BLaER1 (cell line): ENCODE measurements around the gene DEF6.

ENCODE experiments used
- H3K27ac ChIP-seq: shearing (Covaris generic); formaldehyde crosslinking; 2 replicates; pipeline ENCODE4 v1.8.1; 2022
- H3K27me3 ChIP-seq: shearing (Covaris generic); formaldehyde crosslinking; 2 replicates; pipeline ENCODE4 v1.8.1; 2022
- H3K36me3 ChIP-seq: shearing (Covaris generic); formaldehyde crosslinking; 2 replicates; pipeline ENCODE4 v1.8.1; 2022
- H3K4me1 ChIP-seq: shearing (Covaris generic); formaldehyde crosslinking; 2 replicates; pipeline ENCODE4 v1.8.1; 2022
- H3K4me2 ChIP-seq: shearing (Covaris generic); formaldehyde crosslinking; 2 replicates; pipeline ENCODE4 v1.8.1; 2022
- H3K4me3 ChIP-seq: shearing (Covaris generic); formaldehyde crosslinking; 2 replicates; pipeline ENCODE4 v1.8.1; 2022
- H3K9ac ChIP-seq: shearing (Covaris generic); formaldehyde crosslinking; 2 replicates; pipeline ENCODE4 v1.8.1; 2022
- H3K9me3 ChIP-seq: shearing (Covaris generic); formaldehyde crosslinking; 2 replicates; pipeline ENCODE4 v1.8.1; 2022
- H4K20me1 ChIP-seq: shearing (Covaris generic); formaldehyde crosslinking; 2 replicates; pipeline ENCODE4 v1.8.1; 2022
- Cebpa-rat ChIP-seq: shearing (Covaris generic); IDR thresholded peaks from 2 replicates; pipeline ENCODE4 v1.8.1; 2022

The DEF6 gene

DNA sequence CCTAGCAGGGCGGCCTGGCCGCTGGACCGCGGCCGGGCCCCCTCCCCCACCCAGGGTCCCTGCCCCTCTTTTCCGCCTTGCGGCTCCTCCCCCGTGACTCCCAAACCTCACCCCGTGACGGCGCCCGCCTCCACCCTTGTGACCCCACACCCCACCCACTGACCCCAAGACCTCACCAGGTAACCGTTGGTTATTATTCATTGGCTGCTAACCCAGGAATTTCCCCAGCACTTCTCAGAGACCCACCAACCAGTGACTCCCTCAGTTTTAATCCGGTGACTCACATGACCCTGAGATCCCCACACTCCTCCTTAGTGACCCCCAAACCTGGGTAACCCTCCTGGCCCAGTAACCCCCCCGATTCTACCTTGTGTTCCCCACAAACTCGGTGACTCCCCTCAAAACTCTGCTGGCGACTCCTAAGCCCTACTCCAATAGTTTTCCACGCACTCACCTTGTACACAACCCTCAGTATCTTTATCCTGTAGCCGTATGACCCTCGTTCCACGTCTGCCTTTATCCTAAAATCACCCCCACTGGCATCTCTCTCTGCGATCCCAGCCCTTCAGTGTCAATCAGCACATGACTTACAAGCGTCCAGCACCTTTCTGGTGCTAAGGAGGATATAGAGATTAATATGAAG, 37.5 kb upstream of the DEF6 start:
- TF ChIP-seq Cebpa-rat, result no peak
- Histone ChIP-seq H3K36me3 (no peaks in the 10 kb centered on the region), H3K27me3 (no peaks in the 10 kb centered on the region), H3K9ac (peak overlapping the region; percentile 96), H4K20me1 (peaks cover 9% of the 10 kb centered on the region; the same call in 1 of the 2 replicates), H3K4me3 (peak overlapping the region; percentile 87), H3K27ac (peak overlapping the region; percentile 97), H3K4me2 (peak overlapping the region; percentile 95), H3K9me3 (no peaks in the 10 kb centered on the region), H3K4me1 (peaks cover 48% of the 10 kb centered on the region)

DNA sequence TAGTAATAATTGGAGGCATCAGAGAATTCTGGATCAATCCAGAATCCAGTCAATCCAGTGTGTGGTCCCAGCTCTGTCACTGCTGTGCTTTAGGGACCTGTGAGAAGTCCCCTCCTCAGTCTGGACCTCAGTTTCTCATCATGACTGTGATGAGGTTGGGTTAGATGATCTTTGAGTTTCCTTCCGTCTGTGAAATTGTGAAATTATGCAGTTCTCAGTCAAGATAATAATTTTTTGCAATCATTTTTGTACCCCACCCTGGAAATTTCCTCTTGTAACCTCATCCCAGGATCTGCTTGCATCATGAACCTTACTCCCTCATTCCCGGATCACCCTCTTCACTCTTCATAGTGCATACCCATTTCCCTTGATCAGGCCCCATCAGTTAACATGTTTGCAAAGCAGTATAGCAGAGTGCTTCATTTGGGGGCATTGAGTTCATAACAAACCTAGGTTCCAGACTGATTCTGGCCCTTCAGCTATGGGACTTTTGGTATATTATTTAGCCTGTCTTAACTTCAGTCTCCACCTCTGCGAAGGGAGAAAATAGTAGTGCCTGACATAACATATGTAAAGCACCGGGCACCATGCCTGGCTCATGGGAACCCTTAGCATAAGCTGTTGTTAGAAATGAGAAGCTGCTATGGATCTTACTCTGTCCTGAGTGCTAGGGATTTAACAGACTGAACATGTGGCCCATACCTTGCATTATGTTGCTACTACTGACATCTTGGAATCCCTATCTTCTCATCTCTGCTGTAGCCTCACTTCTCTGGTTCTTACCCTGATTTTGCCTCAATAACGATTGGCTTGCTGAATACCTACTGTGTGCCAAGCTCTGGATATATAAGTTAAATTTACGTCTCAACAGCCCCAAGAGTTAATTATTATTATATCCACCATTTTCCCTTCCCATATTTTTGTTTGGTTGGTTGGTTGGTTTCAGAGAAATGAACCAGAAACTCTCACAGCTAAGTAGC, 36.7 kb upstream of the DEF6 start:
- Histone ChIP-seq H3K27ac (peak overlapping the region; percentile 97; the same call in 1 of the 2 replicates), H3K9me3 (no peaks in the 10 kb centered on the region), H3K9ac (peak overlapping the region; percentile 96), H3K27me3 (no peaks in the 10 kb centered on the region), H4K20me1 (peaks cover 9% of the 10 kb centered on the region; the same call in 1 of the 2 replicates), H3K36me3 (no peaks in the 10 kb centered on the region), H3K4me2 (peak overlapping the region; percentile 95), H3K4me3 (peak overlapping the region; percentile 87), H3K4me1 (peaks cover 54% of the 10 kb centered on the region)
- no peak for TF ChIP-seq Cebpa-rat

DNA sequence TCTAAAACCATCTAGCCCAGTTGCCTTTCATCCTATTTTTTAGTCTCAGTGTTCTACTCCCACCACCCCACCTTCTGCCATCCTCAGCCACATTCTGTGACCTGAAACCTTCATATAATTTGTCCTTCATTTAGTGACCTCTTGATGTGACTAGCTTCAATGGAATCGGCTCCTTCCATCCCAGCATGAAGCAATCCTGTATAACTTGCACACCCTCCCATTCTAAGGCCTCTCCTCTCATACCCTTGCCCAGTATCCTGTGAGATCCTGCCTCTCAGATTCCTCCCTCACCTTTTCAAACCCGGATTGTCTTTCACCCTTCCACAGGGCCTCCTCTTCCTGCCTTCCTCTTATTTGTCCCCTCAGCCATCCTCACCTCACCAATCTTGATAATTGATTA, 35.0 kb upstream of the DEF6 start:
- Histone ChIP-seq H3K9ac (no peak overlapping the region), H3K4me2 (no peak overlapping the region)
- TF ChIP-seq Cebpa-rat, result no peak

DNA sequence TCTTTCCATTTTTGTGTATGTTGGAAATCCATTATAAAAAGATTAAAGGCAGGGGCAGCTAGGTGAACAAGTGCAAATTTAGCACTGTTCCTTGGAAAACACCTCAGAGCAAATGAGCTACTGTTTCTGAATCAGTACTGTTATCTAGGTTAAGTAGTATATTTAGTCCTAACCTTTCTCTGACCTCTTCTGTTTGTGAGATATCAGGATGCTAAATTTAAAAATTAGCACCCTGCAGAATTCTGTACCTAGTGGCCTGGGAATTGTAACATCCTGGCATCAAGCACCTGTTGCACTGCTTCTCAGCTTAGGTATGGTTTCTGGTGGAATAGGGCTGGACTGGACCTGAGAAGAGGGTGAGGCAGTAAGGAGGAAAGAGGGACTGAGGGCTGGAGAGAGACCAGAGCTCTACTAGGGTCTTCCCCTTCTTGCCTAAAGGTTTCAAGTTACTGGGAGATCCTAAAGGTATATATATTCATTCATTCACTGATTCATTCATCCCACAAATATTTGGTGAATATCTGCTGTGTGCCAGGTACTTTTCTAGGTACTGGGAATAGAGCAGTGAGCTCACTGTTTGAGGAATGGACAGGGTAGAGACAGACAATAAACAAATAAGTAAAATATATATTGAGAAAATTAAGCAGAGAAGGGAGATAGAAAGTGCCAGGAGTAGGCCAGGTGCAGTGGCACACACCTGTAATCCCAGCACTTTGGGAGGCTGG, 32.9 kb upstream of the DEF6 start:
- Histone ChIP-seq H3K9ac (no peak overlapping the region), H3K4me3 (no peak overlapping the region), H3K4me2 (peak overlapping the region; percentile 27), H3K4me1 (peaks cover 54% of the 10 kb centered on the region), H4K20me1 (no peaks in the 10 kb centered on the region; the same call in 1 of the 2 replicates), H3K36me3 (peaks cover 10% of the 10 kb centered on the region; the same call in 1 of the 2 replicates), H3K27ac (no peak overlapping the region), H3K27me3 (no peaks in the 10 kb centered on the region), H3K9me3 (no peaks in the 10 kb centered on the region)
- TF ChIP-seq Cebpa-rat, result no peak

More for the DNA sequence above, 35.0 kb upstream of the DEF6 start:
- peaks cover 51% of the 10 kb centered on the region for H3K4me1 ChIP-seq
- no peaks in the 10 kb centered on the region for H3K9me3 ChIP-seq
- no peak overlapping the region for H3K27ac ChIP-seq
- H4K20me1 ChIP-seq, result peaks cover 8% of the 10 kb centered on the region; the same call in 1 of the 2 replicates
- no peak overlapping the region for H3K4me3 ChIP-seq
- no peaks in the 10 kb centered on the region for H3K27me3 ChIP-seq
- H3K36me3 ChIP-seq, result peaks cover 10% of the 10 kb centered on the region; the same call in 1 of the 2 replicates

DNA sequence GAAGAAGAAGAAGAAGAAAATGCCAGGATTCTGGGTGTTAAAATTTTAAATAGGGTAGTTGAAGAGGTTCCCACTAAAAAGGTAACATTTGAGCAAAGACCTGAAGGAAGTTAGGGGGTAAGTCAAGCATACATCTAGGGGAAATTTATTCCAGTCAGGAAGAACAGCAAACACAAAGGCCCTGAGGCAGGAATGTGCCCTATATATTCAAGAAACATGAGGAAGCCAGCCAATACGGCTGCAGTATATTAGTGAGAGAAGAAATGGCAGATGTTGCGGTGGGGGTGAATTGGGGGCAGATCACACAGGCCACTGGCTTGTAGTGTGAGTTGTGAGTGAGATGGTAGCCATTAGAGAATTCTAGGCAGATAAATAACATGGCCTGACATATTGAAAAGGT, 32.1 kb upstream of the DEF6 start:
- Histone ChIP-seq H4K20me1 (no peaks in the 10 kb centered on the region; the same call in 1 of the 2 replicates), H3K27me3 (no peaks in the 10 kb centered on the region), H3K9ac (no peak overlapping the region), H3K9me3 (no peaks in the 10 kb centered on the region), H3K4me2 (no peak overlapping the region), H3K36me3 (peaks cover 15% of the 10 kb centered on the region; the same call in 1 of the 2 replicates), H3K4me1 (peaks cover 48% of the 10 kb centered on the region), H3K27ac (no peak overlapping the region), H3K4me3 (no peak overlapping the region)
- no peak for TF ChIP-seq Cebpa-rat

DNA sequence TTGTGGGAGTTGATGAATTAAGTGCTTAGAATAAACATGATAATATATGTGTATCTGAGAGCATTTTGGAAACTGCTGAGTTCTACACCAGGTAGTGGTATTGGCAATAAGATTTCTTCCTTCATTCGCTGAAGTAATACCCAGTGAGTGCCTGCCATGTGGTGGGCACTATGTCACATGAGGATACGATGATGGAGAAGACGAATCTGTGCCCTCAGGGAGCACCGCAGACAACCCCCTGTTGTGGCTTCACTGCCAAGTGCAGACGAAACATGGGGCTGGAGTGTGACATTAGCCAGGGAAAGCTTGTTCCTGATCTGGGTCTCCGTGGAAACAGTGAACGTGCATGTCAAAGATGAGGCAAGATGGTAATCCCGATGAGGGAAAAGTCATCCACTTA, 30.2 kb upstream of the DEF6 start:
- no peak overlapping the region for H3K27ac ChIP-seq
- H3K27me3 ChIP-seq, result no peaks in the 10 kb centered on the region
- no peak for TF ChIP-seq Cebpa-rat

DNA sequence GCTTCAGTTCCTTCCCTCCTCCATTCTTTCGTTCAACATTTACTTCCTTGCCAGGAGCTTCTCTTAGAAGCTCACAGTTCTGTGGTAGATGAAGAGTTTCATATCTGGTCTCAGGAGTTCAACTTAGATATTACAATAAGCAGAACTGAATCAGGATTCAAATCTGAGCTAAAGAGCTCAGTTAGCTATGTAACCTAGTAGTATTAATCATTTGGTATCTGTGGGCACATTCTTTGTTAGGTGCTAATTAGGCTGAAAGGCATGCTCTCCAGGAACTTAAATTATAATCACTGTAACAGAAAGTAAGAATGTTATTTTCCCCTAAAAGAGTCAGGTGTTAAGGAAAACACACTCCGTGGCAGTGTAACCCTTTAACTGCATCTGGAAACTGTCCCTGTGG, 29.7 kb upstream of the DEF6 start:
- Histone ChIP-seq H4K20me1 (no peaks in the 10 kb centered on the region; the same call in 1 of the 2 replicates), H3K36me3 (peaks cover 28% of the 10 kb centered on the region; the same call in 1 of the 2 replicates), H3K27me3 (no peaks in the 10 kb centered on the region), H3K4me1 (peaks cover 40% of the 10 kb centered on the region), H3K4me2 (no peak overlapping the region), H3K9me3 (no peaks in the 10 kb centered on the region), H3K4me3 (no peak overlapping the region), H3K9ac (no peak overlapping the region), H3K27ac (no peak overlapping the region)
- TF ChIP-seq Cebpa-rat, result no peak

More for the DNA sequence above, 30.2 kb upstream of the DEF6 start:
- no peak overlapping the region for H3K4me2 ChIP-seq
- H3K36me3 ChIP-seq, result peaks cover 25% of the 10 kb centered on the region; the same call in 1 of the 2 replicates
- no peak overlapping the region for H3K4me3 ChIP-seq
- H3K4me1 ChIP-seq, result peaks cover 40% of the 10 kb centered on the region
- no peak overlapping the region for H3K9ac ChIP-seq
- H4K20me1 ChIP-seq, result no peaks in the 10 kb centered on the region; the same call in 1 of the 2 replicates
- H3K9me3 ChIP-seq, result no peaks in the 10 kb centered on the region

DNA sequence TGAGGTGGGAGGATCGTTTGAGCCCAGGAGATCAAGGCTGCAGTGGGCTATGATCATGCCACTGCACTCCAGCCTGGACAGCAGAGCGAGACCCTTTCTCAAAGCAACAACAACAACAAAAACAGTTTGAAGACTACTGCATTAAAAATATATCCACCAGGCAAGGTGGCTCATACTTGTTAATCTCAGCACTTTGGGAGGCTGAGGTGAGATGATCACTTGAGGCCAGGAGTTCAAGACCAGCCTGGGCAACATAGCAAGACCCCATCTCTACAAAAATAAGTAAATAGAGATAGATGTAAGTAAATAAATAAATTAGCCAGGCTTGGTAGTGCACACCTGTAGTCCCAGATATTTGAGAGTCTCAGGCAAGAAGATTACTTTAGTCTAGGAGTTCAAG, 25.6 kb upstream of the DEF6 start:
- H3K4me2 ChIP-seq, result no peak overlapping the region
- H3K27ac ChIP-seq, result no peak overlapping the region
- peaks cover 36% of the 10 kb centered on the region for H3K4me1 ChIP-seq
- H4K20me1 ChIP-seq, result 0 out of 2 replicates have a peak, but pooled peaks cover 5% of the 10 kb centered on the region
- no peak for TF ChIP-seq Cebpa-rat
- H3K9me3 ChIP-seq, result no peaks in the 10 kb centered on the region
- H3K9ac ChIP-seq, result no peak overlapping the region
- no peaks in the 10 kb centered on the region for H3K27me3 ChIP-seq
- H3K36me3 ChIP-seq, result peaks cover 25% of the 10 kb centered on the region; the same call in 1 of the 2 replicates
- no peak overlapping the region for H3K4me3 ChIP-seq

DNA sequence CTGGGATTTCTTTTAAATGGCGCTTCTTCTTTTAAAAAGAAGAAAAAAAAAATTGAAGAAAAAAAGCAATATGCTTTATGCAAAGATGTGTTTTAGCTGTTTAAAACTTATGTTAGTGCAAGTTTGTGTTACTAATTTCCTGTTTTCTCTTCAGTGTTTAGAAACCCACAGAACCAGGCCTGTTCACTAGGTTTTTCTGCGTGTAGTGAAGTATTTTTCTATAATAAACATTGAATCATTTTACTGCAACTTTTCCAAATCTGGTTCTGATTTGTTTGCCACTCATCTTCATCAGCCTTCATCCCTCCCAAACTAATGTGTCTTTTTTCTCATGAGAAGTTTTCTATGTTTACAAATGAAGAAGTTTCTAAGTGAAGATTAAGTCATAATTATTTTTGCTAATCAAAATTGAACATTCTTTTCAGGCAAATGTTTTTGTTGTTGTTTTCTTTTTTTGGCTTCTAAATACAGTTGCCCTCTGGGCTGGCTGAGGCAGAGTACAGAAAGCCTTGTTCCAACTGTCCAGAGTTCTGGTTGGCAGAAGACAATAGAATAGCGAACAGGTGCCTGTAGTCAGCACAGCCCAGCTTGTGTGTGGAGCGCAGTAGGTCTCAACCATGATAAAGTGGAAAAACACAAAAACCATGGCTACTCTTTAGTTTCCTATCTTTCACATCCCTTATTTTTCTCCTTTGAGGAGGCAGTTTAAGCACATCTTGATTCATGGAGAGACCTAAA, 23.6 kb upstream of the DEF6 start:
- Histone ChIP-seq H3K36me3 (peaks cover 19% of the 10 kb centered on the region; the same call in 1 of the 2 replicates), H3K9me3 (no peaks in the 10 kb centered on the region), H3K4me1 (peaks cover 36% of the 10 kb centered on the region), H3K9ac (no peak overlapping the region), H4K20me1 (0 out of 2 replicates have a peak, but pooled peaks cover 5% of the 10 kb centered on the region), H3K4me2 (no peak overlapping the region), H3K4me3 (no peak overlapping the region), H3K27me3 (no peaks in the 10 kb centered on the region), H3K27ac (no peak overlapping the region)
- TF ChIP-seq Cebpa-rat, result no peak
